SHP77 (cell line): ENCODE data around the gene ME2.
"Not testable (repeated sequence)": the region's sequence is repeated elsewhere in the genome, so short reads cannot be mapped to it uniquely, and the experiment has no call there.

Source experiments
- DNase-seq, 2 experiments: peaks; one replicate each; lab custom pipeline; 2025; lab: John Stamatoyannopoulos, UW

ME2 gene

DNA sequence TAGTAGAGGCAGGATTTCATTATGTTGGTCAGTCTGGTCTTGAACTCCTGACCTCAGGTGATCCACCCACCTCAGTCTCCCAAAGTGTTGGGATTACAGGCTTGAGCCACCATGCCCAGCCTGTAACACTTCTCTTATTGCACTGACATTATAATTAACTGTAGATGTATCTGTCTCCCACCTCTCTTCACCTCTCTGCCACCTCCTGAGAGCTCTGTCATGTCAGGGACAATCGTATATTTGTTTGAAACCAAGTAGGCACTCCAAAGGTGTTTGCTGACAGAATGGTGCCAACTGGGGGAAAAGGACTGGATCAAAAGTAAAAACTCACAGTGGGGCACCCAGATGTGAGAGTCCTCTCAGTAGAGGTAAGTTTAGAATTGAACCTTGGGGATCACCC lies 17.3 kb upstream of the ME2 start:
- DNase-seq, result no peak

DNA sequence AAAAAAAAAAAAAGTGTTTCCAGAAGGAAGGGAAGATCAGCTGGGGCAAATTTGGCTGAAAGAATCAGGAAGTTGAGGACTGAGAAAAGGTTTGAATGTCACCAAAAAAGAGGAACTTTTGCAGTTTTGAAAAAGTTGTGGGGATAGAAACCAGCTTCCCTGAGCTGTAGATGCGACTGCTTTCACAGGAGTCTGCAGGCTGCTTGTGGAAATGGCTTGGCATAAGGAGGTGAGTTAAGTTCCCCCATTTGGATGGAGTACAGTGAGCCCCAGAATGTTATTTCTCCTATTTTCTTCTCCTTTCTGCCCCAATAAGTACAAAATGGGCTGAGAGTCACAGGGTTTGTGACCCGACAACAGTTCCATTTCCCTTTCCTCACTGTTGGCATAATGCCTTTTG lies 16.5 kb upstream of the ME2 start:
- no peak for DNase-seq

DNA sequence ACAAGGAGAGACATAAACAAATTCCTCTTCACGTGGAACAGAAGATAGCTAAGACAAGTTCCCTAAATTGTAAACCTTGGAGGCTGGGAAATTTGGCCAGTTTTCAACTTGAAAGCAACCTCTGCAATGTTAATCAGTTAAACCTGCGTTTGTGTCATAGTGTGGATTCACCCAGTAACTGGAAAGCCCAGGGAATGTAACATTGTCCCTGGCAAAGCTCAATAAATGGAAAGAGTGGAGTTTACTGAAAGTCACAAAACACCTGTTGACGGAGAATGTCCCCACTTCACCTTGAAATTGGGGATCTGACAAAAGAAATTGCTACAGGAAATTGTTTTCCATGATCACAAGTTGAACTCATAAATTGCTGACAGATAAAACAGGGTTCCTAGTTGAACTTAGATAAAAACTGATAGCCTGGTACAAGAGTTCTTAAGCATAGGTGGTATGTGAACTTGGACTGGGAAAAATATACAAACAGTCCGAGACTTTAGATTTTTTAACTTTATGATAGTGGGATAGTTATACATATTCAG lies 15.0 kb upstream of the ME2 start:
- DNase-seq, result no peak

DNA sequence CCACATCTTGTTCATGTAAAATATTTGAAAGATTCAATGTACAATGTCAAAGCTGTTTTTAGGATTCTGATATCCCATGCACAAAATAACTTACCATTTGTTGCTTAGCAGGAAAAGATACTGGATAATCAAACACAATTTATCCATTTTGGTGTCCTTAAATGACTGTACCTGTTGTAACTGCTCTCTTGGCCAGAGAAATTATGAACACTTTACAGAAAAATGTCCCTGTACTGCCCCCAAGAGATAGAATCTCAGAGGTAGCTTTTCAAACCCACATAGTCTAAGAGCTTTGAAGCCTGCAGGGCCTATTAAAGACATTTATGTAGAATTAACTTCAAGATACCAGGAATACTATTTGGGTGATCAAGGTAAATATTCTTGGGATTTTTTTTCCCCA lies 12.2 kb upstream of the ME2 start:
- no peak for DNase-seq

DNA sequence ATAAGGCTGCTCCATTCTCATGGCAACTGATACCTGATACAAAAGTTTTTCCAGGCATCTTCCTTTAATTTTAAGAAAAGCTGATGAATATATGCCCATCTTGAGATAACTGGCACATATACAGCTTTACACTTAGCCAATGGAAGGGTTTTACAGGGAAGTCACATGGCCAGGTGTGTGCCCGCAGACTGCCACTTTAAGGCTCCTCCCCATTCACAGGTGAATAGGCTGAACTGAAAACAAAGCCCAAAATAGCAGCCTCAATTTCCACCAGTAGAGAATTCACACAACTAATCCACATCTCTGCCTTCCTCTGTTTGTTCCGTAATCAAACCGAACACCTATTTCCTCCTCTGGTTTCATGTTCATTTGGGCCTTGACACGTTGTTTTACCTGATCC lies 9.8 kb upstream of the ME2 start:
- no peak for DNase-seq

DNA sequence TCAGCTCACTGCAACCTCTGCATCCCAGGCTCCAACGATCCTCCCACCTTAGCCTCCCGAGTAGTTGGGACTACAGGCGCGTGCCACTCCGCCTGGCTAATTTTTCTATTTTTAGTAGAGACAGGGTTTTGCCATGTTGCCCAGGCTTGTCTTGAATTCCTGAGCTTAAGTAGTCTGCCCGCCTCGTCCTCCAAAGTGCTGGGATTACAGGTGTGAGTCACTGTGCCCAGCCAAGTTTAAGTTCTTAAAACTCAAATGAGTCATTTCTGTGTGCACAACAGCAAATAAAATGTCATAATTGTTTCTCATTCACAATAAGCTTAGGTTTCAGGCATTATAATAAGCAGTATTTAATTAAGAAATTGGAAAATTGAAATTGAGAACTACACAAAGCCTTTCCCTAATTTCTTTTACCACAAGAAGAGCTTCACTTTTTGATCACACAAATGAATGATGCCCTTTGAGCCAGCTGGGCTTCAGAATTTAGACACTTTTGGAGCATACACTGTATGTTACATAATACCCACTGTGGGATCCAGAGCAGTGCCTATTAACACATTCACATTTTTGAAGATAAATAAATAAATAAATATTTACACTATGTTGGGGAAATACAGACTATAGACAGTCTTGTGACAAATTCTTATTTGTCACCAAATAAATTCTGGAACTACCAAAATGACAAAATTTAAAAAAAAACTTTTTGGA lies 8.6 kb upstream of the ME2 start:
- DNase-seq, result no peak

DNA sequence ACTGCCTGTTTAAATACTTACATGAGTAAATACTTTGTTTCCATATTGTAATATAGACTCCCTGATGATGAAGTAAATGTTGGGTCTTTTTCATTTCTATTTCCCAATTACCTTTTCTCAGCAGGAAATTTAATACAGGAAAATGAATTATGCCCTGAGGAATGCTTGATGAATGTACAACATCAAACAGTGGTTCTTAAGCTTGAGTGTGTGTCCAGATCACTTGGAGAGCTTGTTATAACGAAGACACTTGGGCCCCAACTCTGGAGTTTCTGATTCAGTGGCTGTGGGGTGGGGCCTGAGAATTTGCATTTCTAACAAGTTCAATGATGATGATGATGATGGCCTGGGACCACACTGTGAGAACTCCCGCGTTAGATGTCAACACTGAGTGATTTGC lies 7.1 kb upstream of the ME2 start:
- DNase-seq, result no peak

DNA sequence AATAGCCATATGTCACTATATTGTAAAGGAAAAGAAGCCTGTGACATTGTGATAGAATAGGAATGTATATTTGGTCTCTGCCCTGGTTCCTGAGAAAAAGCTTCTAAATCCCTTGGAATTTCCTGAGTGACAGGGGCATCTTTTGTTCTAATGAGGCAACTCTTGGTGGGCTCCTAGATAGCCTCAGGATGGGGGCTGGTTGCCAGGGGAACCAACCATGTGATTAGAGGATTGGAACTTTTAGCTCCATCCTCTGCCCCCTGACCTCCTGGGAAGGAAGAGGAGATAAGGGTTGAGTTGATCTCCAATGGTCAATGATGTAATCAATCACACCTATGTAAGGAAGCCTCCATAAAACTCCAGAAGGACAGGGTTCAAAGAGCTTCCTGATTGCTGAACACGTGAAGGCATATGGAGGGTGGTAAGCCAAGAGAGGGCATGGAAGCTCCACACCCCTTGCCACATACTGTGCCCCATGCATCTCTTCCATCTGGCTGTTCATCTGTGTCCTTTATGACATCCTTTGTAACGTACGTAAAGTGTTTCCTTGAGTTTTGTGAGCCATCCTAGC lies 2.9 kb upstream of the ME2 start:
- DNase-seq, result no peak

DNA sequence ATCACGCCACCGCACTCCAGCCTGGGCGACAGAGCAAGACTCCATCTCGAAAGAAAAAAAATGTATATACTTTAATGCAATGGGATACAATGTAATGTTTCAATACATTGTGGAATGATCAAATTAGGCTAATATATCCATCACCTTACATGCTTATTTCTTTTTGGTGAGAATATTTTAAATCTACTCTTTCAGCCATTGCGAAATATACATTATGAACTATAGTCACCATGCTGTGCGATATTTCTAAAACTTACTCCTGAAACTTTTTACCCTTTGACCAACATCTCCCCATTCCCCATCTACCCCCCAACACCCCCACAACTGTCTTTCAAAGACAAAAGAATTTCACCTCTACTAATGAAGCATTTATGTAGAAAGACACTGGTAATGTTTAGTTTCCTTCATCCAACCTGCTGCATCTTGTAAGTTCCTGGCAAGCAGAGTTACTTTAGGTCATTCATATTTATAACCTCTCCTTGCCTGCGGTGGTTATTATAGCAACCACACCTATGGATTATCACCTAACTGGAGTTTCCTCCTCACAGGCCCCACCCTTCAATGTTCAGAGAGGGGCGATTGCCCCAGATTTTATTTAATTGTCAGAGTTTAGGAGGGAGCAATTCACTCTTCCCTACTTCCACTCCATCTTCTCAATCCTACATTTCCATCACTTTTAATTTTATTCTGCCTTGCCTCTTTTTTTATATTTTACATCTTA lies 1.2 kb upstream of the ME2 start:
- no peak for DNase-seq

DNA sequence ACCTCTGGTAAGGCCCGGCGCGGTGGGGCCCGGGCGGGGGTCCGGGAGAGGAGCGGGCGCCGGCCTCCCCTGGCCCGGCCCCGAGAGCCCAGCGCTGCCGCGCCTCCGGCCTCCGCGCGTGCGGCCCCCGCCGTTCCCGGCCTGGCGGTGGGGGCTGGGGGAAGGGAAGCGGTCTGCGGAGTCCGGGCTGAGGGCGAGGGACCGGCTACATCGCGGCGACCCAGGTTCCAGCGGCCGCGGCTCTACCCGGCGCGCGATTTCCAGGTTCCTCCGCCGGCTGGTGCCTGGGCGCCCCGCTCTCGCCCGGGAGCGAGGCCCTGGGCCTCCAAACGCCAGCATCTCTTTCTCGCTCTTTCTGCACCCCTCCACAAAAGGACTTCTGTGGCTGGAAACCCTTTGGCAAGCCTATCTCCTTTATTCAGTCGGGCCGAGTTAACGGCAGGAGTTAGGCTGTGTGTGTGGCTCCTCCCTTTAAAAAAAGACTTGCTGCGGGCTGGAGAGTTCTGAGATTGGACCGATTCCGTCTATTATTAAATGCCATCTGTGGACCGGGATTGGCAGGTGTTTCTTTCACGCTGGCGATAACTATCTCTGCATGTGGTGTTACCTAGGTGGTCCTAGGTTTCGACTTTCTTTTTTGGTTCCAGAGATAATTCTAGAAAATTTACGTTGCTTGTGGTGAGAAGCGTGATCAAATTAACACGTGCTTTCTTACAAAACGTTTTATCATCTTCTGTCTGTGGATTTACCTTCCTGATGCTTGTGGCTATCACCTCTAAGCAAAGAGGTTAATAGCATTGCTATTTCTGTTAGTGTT lies 592 bp downstream of the ME2 start:
- no peak for DNase-seq

DNA sequence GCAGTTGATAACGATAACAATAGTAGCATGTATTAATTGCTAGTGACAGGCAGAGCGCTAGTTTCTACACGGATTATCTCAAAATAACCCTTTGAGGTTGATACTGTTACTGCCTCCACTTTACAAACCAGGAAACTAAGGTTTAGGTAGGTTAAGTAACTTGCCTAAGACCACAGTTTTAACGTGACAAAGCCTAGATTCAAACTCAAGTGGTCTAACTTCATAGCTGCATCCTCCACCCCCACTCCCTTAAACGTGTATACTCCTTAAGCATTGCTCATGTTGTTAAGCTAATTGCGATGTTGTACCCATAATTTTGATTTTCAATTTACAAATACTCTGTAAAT lies 1.2 kb downstream of the ME2 start:
- no peak for DNase-seq

DNA sequence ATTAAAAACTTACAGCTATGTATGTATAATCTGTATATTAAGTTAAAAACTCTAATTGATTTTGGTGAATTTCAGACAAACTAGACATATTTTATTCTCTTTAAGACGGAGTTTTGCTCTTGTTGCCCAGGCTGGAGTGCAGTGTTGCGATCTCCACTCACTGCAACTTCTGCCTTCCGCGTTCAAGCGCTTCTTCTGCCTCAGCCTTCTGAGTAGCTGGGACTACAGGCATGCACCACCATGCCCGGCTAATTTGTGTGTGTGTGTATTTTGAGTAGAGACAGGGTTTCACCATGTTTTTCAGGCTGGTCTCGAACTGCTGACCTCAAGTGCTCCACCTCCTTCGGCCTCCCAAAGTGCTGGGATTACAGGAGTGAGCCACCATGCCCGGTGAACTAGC lies 2.0 kb downstream of the ME2 start:
- not testable (repeated sequence) for DNase-seq

DNA sequence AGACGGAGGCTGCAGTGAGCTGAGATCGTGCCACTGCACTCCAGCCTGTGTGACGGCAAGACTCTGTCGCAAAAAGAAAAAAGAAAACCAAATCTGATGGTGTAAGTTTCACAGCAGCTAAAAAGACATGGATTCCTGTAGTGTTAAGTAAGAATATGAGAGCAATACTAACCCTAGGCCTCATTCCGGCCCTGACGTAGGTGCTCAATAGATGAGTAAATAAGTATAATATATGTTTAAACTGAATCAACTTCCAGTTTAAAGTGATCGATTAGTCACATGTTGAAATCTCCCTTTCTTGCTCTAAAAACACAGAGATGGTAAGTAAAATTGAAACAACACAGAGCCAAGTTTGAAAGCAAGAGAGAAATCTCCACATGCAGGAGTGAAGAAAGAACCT lies 8.0 kb downstream of the ME2 start:
- DNase-seq, result no peak

DNA sequence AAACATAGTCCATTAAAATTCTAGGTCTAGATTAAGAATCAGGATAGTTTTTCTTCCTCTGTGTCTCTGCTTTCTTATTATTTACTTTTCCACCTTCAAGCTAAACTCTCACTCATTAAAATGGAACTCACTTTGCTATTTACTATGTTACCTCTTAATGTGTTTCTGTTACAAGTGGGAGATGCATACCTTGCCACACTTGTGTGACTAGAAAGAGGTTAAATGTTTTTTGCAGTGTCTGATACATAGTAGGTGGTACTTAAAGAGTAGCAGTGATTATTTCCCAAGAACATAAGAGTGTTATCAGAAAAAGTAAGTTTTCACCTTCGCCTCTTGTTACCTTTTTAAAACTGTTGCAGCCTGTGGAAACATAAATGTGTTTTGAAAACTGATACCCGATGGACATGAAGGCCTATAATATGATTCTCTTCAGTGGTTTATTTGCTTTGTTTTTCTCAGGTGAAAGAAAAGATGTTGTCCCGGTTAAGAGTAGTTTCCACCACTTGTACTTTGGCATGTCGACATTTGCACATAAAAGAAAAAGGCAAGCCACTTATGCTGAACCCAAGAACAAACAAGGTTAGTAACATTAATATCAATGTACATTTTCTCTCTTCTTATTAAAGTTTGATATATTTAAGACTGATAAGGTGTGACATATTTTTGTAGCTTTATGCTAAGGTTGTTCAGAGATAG lies 16.6 kb downstream of the ME2 start:
- no peak for DNase-seq

DNA sequence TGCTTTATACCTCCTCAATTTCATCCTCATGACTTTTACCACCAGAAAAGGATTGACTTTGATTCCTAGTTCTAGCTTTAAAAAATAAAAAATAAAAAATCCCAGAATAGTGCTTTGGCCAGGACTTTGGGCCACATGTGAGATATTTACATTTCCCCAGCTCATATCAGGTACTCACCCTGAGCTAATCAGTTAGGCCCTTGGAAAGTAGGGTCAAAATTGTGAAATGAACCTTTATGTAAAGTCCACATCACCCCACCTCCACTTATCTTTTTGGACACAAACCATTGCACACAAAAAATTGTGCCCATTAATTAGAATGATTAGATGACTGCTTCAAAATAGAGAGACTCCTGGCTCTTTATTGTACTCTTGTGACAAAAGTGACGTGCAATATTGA lies 17.2 kb downstream of the ME2 start:
- no peak for DNase-seq

DNA sequence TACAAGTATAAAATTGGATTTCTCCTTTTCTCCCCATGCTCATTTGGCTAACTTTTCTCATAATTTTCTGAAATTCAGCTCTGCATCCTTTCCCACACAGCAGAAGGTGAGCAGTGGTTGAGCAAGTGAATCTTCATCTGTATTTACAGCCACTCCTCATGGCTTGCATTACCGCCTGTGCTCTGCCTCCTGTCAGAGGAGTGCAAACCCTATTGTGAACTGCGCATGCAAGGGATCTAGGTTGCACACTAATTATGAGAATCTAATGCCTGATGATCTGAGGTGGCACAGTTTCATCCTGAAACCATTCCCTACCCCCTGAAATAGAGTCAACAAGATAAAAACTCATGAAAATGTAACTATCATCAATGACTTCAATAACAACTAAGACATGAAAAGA lies 20.0 kb downstream of the ME2 start:
- no peak for DNase-seq

DNA sequence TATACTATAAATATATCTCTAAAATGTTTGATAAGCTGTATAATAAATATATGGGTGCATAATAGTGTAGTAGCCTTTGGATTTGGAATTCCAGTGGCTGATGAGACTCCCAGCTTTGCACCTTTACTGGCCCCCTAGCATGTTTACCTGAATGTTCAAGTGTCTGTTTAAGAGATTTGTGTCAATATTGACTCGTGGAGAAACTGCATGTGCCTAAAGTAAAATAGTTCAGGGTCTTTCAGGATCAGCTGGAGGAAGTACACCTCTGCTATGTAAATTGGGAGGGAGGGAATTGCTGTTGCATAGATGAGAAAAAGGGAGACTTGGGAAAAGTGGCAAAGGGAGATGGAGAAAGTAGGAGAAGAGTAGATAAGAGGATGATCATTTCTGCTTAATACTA lies 23.9 kb downstream of the ME2 start:
- peak in 1 of 2 experiments; percentile 12 for DNase-seq

DNA sequence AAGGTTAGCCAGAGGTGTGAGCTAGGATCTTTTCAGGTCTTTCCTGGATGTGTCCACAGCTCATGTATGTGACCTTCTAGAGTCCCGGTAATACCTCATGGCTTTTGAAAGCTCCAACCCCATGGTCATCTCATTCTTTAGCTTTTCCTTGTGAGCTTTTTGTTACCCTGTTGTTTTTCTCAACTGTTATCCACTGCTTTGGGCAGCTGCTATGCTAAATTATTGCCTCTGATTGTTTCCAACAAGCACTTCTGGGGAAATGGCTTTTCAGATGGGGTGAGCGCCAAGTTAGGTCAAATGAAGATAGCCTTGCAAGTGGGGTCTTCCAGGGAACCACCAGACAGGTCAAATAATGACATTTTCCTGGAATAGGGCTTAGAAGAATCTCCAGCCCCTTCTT lies 27.9 kb downstream of the ME2 start:
- no peak for DNase-seq

DNA sequence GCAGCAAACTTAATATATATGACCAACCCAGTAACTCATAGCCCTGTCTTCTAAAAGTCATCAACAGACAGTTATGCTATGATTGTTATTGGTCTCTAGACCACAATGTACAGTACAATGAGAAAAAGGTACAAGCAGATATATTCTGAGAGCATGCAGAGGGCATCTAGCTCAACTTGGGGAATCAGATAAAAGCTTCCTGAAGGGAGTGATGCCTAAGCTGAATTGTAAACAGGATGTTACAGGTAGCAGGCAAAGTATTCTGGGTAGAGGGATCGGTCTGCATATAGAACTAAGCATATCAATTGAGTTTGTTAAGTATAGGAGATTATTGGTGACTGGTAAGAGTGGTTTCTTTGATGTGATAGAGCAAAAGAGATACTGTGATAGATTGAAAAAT lies 30.3 kb downstream of the ME2 start:
- DNase-seq, result no peak

DNA sequence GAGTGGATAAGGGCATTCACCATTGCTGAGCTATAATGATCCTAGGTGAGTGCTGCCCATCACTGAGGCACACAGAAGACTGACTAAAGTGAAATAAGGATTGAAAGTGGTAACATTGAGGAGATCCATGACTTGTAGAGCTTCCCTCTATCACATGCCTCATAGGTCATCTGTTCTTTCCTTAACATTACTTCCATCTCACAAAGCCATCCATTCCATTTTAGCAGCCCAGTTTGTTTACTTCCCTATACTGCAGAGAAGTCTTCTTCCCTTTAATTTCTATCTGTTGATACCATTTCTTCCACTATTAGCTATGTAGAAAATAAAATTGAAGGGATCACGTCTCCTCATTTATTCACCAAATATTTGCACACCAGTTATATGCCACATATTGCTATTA lies 32.1 kb downstream of the ME2 start:
- no peak for DNase-seq

DNA sequence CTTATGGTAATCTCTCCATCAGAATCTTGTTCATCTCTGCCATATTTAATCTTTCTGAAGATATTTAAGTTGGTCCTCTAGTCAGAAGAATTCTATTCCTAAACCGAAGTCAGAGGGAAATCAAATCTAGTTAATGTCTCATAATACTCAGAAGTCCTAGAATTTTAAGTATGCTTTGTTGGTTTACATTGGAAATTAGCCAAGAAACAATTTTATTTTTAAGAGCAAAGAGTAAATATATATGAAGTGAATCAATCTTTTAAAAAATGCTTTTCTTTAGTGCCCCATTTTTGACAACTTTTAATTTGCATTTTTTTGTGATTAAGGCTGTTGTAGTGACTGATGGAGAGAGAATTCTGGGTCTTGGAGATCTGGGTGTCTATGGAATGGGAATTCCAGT lies 38.1 kb downstream of the ME2 start:
- no peak for DNase-seq

DNA sequence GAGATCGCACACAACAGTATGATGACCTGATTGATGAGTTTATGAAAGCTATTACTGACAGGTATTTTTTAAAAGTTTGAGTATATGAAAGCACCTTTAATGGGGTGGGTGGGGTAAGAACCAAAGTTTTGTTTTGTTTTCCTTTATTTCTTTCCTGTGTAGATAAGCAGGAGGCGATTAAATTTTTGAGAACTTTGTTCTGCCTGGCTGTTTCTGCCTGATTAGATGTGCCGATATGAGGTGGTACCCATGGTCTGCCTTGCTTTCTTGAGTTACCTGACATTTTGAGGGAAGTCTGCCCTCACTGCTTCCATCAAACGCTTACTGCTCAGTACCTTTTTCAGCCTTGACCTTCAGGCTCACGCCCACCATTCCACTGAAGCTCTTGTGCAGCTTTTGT lies 39.2 kb downstream of the ME2 start:
- DNase-seq, result no peak
